ENCODE results near the gene FBXO27. TPM values are rescaled to one million over a fixed set of nuclear protein-coding genes. Genes with fewer than 3 reads are reported as not detected.

Gene FBXO27
- polyA plus RNA-seq, 2 donors = 10.4 to 20.1 TPM

GRCh38 chr19:39065928-39066327 is 33.6 kb upstream of the FBXO27 start:
- Histone ChIP-seq H3K36me3 (ENCODE audit: control insufficient read depth in 2 of 2, insufficient read depth in 2 of 2, low read length in 1 of 2) (no peaks in the 10 kb centered on the region), H3K27ac (ENCODE audit: low read depth in 2 of 2, low read length in 1 of 2) (no peak overlapping the region), H3K27me3 (ENCODE audit: control insufficient read depth in 1 of 2, insufficient read depth in 2 of 2, low read length in 2 of 2) (no peaks in the 10 kb centered on the region), H3K9me3 (ENCODE audit: control insufficient read depth in 2 of 2, insufficient read depth in 1 of 2, low read depth in 1 of 2, low read length in 1 of 2) (no peaks in the 10 kb centered on the region), H3K4me3 (ENCODE audit: low read depth in 1 of 2, low read length in 2 of 2) (no peak overlapping the region), H3K4me1 (ENCODE audit: control insufficient read depth in 2 of 2, insufficient read depth in 2 of 2, low read length in 1 of 2) (no peaks in the 10 kb centered on the region)
- 56% methylated on average over 3 of the region's 3 CpGs for WGBS, 2 donors

- Histone ChIP-seq H3K27ac (ENCODE audit: low read depth in 2 of 2, low read length in 1 of 2) (no peak overlapping the region), H3K9me3 (ENCODE audit: control insufficient read depth in 2 of 2, insufficient read depth in 1 of 2, low read depth in 1 of 2, low read length in 1 of 2) (no peaks in the 10 kb centered on the region), H3K4me3 (ENCODE audit: low read depth in 1 of 2, low read length in 2 of 2) (no peak overlapping the region), H3K36me3 (ENCODE audit: control insufficient read depth in 2 of 2, insufficient read depth in 2 of 2, low read length in 1 of 2) (no peaks in the 10 kb centered on the region), H3K4me1 (ENCODE audit: control insufficient read depth in 2 of 2, insufficient read depth in 2 of 2, low read length in 1 of 2) (no peaks in the 10 kb centered on the region), H3K27me3 (ENCODE audit: control insufficient read depth in 1 of 2, insufficient read depth in 2 of 2, low read length in 2 of 2) (no peaks in the 10 kb centered on the region)
- WGBS, 2 donors = 89 to 93% methylated on average over 6 of the region's 6 CpGs
Measured at GRCh38 chr19:39064405-39064804, 32.1 kb upstream of the FBXO27 start.

GRCh38 chr19:39060171-39060570 is 27.8 kb upstream of the FBXO27 start:
- Histone ChIP-seq H3K27ac (ENCODE audit: low read depth in 2 of 2, low read length in 1 of 2) (no peak overlapping the region), H3K36me3 (ENCODE audit: control insufficient read depth in 2 of 2, insufficient read depth in 2 of 2, low read length in 1 of 2) (no peaks in the 10 kb centered on the region), H3K4me3 (ENCODE audit: low read depth in 1 of 2, low read length in 2 of 2) (no peak overlapping the region), H3K27me3 (ENCODE audit: control insufficient read depth in 1 of 2, insufficient read depth in 2 of 2, low read length in 2 of 2) (no peaks in the 10 kb centered on the region), H3K4me1 (ENCODE audit: control insufficient read depth in 2 of 2, insufficient read depth in 2 of 2, low read length in 1 of 2) (no peaks in the 10 kb centered on the region), H3K9me3 (ENCODE audit: control insufficient read depth in 2 of 2, insufficient read depth in 1 of 2, low read depth in 1 of 2, low read length in 1 of 2) (no peaks in the 10 kb centered on the region)
- WGBS, 2 donors = 70 to 78% methylated on average over 4 of the region's 4 CpGs

GRCh38 chr19:39059302-39059701 is 27.0 kb upstream of the FBXO27 start:
- H3K9me3 ChIP-seq (ENCODE audit: control insufficient read depth in 2 of 2, insufficient read depth in 1 of 2, low read depth in 1 of 2, low read length in 1 of 2) = no peaks in the 10 kb centered on the region
- no peaks in the 10 kb centered on the region for H3K36me3 ChIP-seq (ENCODE audit: control insufficient read depth in 2 of 2, insufficient read depth in 2 of 2, low read length in 1 of 2)
- no peak overlapping the region for H3K4me3 ChIP-seq (ENCODE audit: low read depth in 1 of 2, low read length in 2 of 2)
- no peaks in the 10 kb centered on the region for H3K27me3 ChIP-seq (ENCODE audit: control insufficient read depth in 1 of 2, insufficient read depth in 2 of 2, low read length in 2 of 2)
- H3K27ac ChIP-seq (ENCODE audit: low read depth in 2 of 2, low read length in 1 of 2) = no peak overlapping the region
- no peaks in the 10 kb centered on the region for H3K4me1 ChIP-seq (ENCODE audit: control insufficient read depth in 2 of 2, insufficient read depth in 2 of 2, low read length in 1 of 2)

- Histone ChIP-seq H3K9me3 (ENCODE audit: control insufficient read depth in 2 of 2, insufficient read depth in 1 of 2, low read depth in 1 of 2, low read length in 1 of 2) (no peaks in the 10 kb centered on the region), H3K4me1 (ENCODE audit: control insufficient read depth in 2 of 2, insufficient read depth in 2 of 2, low read length in 1 of 2) (no peaks in the 10 kb centered on the region), H3K27ac (ENCODE audit: low read depth in 2 of 2, low read length in 1 of 2) (no peak overlapping the region), H3K4me3 (ENCODE audit: low read depth in 1 of 2, low read length in 2 of 2) (no peak overlapping the region), H3K36me3 (ENCODE audit: control insufficient read depth in 2 of 2, insufficient read depth in 2 of 2, low read length in 1 of 2) (no peaks in the 10 kb centered on the region), H3K27me3 (ENCODE audit: control insufficient read depth in 1 of 2, insufficient read depth in 2 of 2, low read length in 2 of 2) (no peaks in the 10 kb centered on the region)
- 72 to 80% methylated on average over 3 of the region's 3 CpGs for WGBS, 2 donors
Measured at GRCh38 chr19:39057615-39058014, 25.3 kb upstream of the FBXO27 start.

GRCh38 chr19:39054091-39054470 is 21.7 kb upstream of the FBXO27 start:
- Histone ChIP-seq H3K27ac (ENCODE audit: low read depth in 2 of 2, low read length in 1 of 2) (no peak overlapping the region), H3K4me1 (ENCODE audit: control insufficient read depth in 2 of 2, insufficient read depth in 2 of 2, low read length in 1 of 2) (no peaks in the 10 kb centered on the region), H3K4me3 (ENCODE audit: low read depth in 1 of 2, low read length in 2 of 2) (no peak overlapping the region), H3K9me3 (ENCODE audit: control insufficient read depth in 2 of 2, insufficient read depth in 1 of 2, low read depth in 1 of 2, low read length in 1 of 2) (no peaks in the 10 kb centered on the region), H3K27me3 (ENCODE audit: control insufficient read depth in 1 of 2, insufficient read depth in 2 of 2, low read length in 2 of 2) (no peaks in the 10 kb centered on the region), H3K36me3 (ENCODE audit: control insufficient read depth in 2 of 2, insufficient read depth in 2 of 2, low read length in 1 of 2) (no peaks in the 10 kb centered on the region)
- WGBS, 2 donors = 90 to 93% methylated on average over 2 of the region's 2 CpGs

- 79 to 85% methylated on average over 18 of the region's 18 CpGs for WGBS, 2 donors
- H3K27me3 ChIP-seq (ENCODE audit: control insufficient read depth in 1 of 2, insufficient read depth in 2 of 2, low read length in 2 of 2) = no peaks in the 10 kb centered on the region
- H3K36me3 ChIP-seq (ENCODE audit: control insufficient read depth in 2 of 2, insufficient read depth in 2 of 2, low read length in 1 of 2) = no peaks in the 10 kb centered on the region
- no peak overlapping the region for H3K4me3 ChIP-seq (ENCODE audit: low read depth in 1 of 2, low read length in 2 of 2)
- H3K4me1 ChIP-seq (ENCODE audit: control insufficient read depth in 2 of 2, insufficient read depth in 2 of 2, low read length in 1 of 2) = no peaks in the 10 kb centered on the region
- H3K9me3 ChIP-seq (ENCODE audit: control insufficient read depth in 2 of 2, insufficient read depth in 1 of 2, low read depth in 1 of 2, low read length in 1 of 2) = no peaks in the 10 kb centered on the region
- no peak overlapping the region for H3K27ac ChIP-seq (ENCODE audit: low read depth in 2 of 2, low read length in 1 of 2)
Measured at GRCh38 chr19:39053276-39054090, 21.1 kb upstream of the FBXO27 start.

GRCh38 chr19:39052846-39053245 is 20.5 kb upstream of the FBXO27 start:
- WGBS, 2 donors = 79 to 80% methylated on average over 9 of the region's 9 CpGs
- Histone ChIP-seq H3K4me3 (ENCODE audit: low read depth in 1 of 2, low read length in 2 of 2) (no peak overlapping the region), H3K27me3 (ENCODE audit: control insufficient read depth in 1 of 2, insufficient read depth in 2 of 2, low read length in 2 of 2) (no peaks in the 10 kb centered on the region), H3K9me3 (ENCODE audit: control insufficient read depth in 2 of 2, insufficient read depth in 1 of 2, low read depth in 1 of 2, low read length in 1 of 2) (no peaks in the 10 kb centered on the region), H3K27ac (ENCODE audit: low read depth in 2 of 2, low read length in 1 of 2) (no peak overlapping the region), H3K4me1 (ENCODE audit: control insufficient read depth in 2 of 2, insufficient read depth in 2 of 2, low read length in 1 of 2) (no peaks in the 10 kb centered on the region), H3K36me3 (ENCODE audit: control insufficient read depth in 2 of 2, insufficient read depth in 2 of 2, low read length in 1 of 2) (no peaks in the 10 kb centered on the region)

- Histone ChIP-seq H3K27me3 (ENCODE audit: control insufficient read depth in 1 of 2, insufficient read depth in 2 of 2, low read length in 2 of 2) (no peaks in the 10 kb centered on the region), H3K36me3 (ENCODE audit: control insufficient read depth in 2 of 2, insufficient read depth in 2 of 2, low read length in 1 of 2) (no peaks in the 10 kb centered on the region), H3K9me3 (ENCODE audit: control insufficient read depth in 2 of 2, insufficient read depth in 1 of 2, low read depth in 1 of 2, low read length in 1 of 2) (no peaks in the 10 kb centered on the region), H3K4me1 (ENCODE audit: control insufficient read depth in 2 of 2, insufficient read depth in 2 of 2, low read length in 1 of 2) (no peaks in the 10 kb centered on the region), H3K27ac (ENCODE audit: low read depth in 2 of 2, low read length in 1 of 2) (no peak overlapping the region), H3K4me3 (ENCODE audit: low read depth in 1 of 2, low read length in 2 of 2) (no peak overlapping the region)
- WGBS, 2 donors = 22% methylated on average over 10 of the region's 10 CpGs
Measured at GRCh38 chr19:39052243-39052746, 19.9 kb upstream of the FBXO27 start.

- no peaks in the 10 kb centered on the region for H3K27me3 ChIP-seq (ENCODE audit: control insufficient read depth in 1 of 2, insufficient read depth in 2 of 2, low read length in 2 of 2)
- H3K9me3 ChIP-seq (ENCODE audit: control insufficient read depth in 2 of 2, insufficient read depth in 1 of 2, low read depth in 1 of 2, low read length in 1 of 2) = no peaks in the 10 kb centered on the region
- no peak overlapping the region for H3K27ac ChIP-seq (ENCODE audit: low read depth in 2 of 2, low read length in 1 of 2)
- no peak overlapping the region for H3K4me3 ChIP-seq (ENCODE audit: low read depth in 1 of 2, low read length in 2 of 2)
- WGBS, 2 donors = 65% methylated on average over 2 of the region's 2 CpGs
- no peaks in the 10 kb centered on the region for H3K36me3 ChIP-seq (ENCODE audit: control insufficient read depth in 2 of 2, insufficient read depth in 2 of 2, low read length in 1 of 2)
- H3K4me1 ChIP-seq (ENCODE audit: control insufficient read depth in 2 of 2, insufficient read depth in 2 of 2, low read length in 1 of 2) = no peaks in the 10 kb centered on the region
Measured at GRCh38 chr19:39047073-39047472, 14.7 kb upstream of the FBXO27 start.
